GM12878 (cell line): ENCODE results near the gene OR51G2. TPM values are rescaled to one million over a fixed set of nuclear protein-coding genes. Genes with fewer than 3 reads are reported as not detected.

Experiments used
- ATAC-seq: fragments of 200-7000 bp; cut with Tn5 transposase; 3 replicates; pipeline ENCODE4 v1.9.1; 2020; ENCODE audit warnings: mild to moderate bottlenecking, moderate library complexity
- BruUV-seq: library from RNA; stranded (reverse); fragments of 400-500 nt; replicated peaks from 2 replicates; lab custom pipeline; 2021; lab: Mats Ljungman, UMichigan
- CTCF ChIA-PET: fragments of 300-600 bp; sonication (Branson Sonifier 250); formaldehyde crosslinking; extraction: SDS; loops from one replicate; lab custom pipeline; 2021; ENCODE audit warnings: inconsistent platforms; lab: Yijun Ruan, JAX
- POLR2A ChIA-PET: fragments of 350-600 bp; formaldehyde crosslinking; extraction: SDS; loops from one replicate; lab custom pipeline; 2021; ENCODE audit warnings: inconsistent platforms; lab: Charles Lee
- RAD21 ChIA-PET: fragments of 300-600 bp; sonication (Branson Sonifier 250); formaldehyde crosslinking; loops from one replicate; lab custom pipeline; 2023; ENCODE audit warnings: antibody characterized with exemption; ENCODE audit not compliant: unreplicated experiment; lab: Charles Lee
- SMC1A ChIA-PET: fragments of 300-600 bp; sonication (Branson Sonifier 250); formaldehyde crosslinking; loops from one replicate; lab custom pipeline; 2023; ENCODE audit not compliant: unreplicated experiment, uncharacterized antibody; lab: Charles Lee
- DNase-seq: peaks from one replicate; pipeline ENCODE4 v3.0.0-alpha.2; 2011; ENCODE audit warnings: low read depth, low spot score
- FAIRE-seq: peaks from 3 replicates; lab custom pipeline; 2011; peaks lifted over from hg19 to GRCh38; lab: Jason Lieb, UNC
- H2AFZ ChIP-seq: 2 replicates; pipeline ENCODE4 v1.6.0; 2011; ENCODE audit warnings: low read depth, low read length, control low read depth; ENCODE audit not compliant: control insufficient read depth
- H3K27ac ChIP-seq: 2 replicates; pipeline ENCODE4 v1.5.1; 2011; ENCODE audit warnings: control low read depth; ENCODE audit not compliant: control insufficient read depth, insufficient read depth
- H3K27me3 ChIP-seq, 2 experiments: replicated peaks in 1 of 2; 2 replicates each; pipeline versions ENCODE4 v1.6.0 to v1.6.1; 2011; ENCODE audit warnings: low read length in 1 of 2; ENCODE audit not compliant: control insufficient read depth in 2 of 2, insufficient read depth in 2 of 2
- H3K36me3 ChIP-seq, 2 experiments: 2 replicates each; pipeline ENCODE4 v1.5.1; 2011; ENCODE audit warnings: low read length in 1 of 2; ENCODE audit not compliant: control insufficient read depth in 2 of 2, insufficient read depth in 2 of 2
- H3K4me1 ChIP-seq: 2 replicates; pipeline ENCODE4 v1.6.1; 2011; ENCODE audit warnings: mild to moderate bottlenecking, low read length, moderate library complexity, mixed read lengths; ENCODE audit not compliant: control insufficient read depth, insufficient read depth
- H3K4me2 ChIP-seq: 2 replicates; pipeline ENCODE4 v1.6.0; 2011; ENCODE audit warnings: control low read depth; ENCODE audit not compliant: control insufficient read depth, insufficient read depth
- H3K4me3 ChIP-seq: fragments of 200-600 bp; sonication (generic); 2 replicates; pipeline ENCODE4 v1.5.1; 2016
- H3K79me2 ChIP-seq: 2 replicates; pipeline ENCODE4 v1.6.0; 2011; ENCODE audit warnings: low read length; ENCODE audit not compliant: control insufficient read depth, insufficient read depth
- H3K9ac ChIP-seq: 2 replicates; pipeline ENCODE4 v1.8.0; 2011; ENCODE audit warnings: low read length, control low read depth, mixed read lengths; ENCODE audit not compliant: control insufficient read depth, insufficient read depth
- H3K9me3 ChIP-seq: replicated peaks from 3 replicates; pipeline ENCODE4 v1.5.1; 2011; ENCODE audit warnings: mild to moderate bottlenecking, low read length; ENCODE audit not compliant: control insufficient read depth, insufficient read depth
- H4K20me1 ChIP-seq: 2 replicates; pipeline ENCODE4 v1.6.0; 2011; ENCODE audit not compliant: control insufficient read depth, insufficient read depth
- BACH1 ChIP-seq: fragments of 450-650 bp; IDR thresholded peaks from 2 replicates; pipeline ENCODE4 v1.6.1; 2017; ENCODE audit warnings: mild to moderate bottlenecking, borderline replicate concordance
- EED ChIP-seq: sonication (generic); IDR thresholded peaks from 2 replicates; pipeline ENCODE4 v1.6.1; 2016; ENCODE audit warnings: antibody characterized with exemption, low read depth
- EGR1 ChIP-seq, 2 experiments: IDR thresholded peaks; 1 replicate in 1 of 2; 2 replicates in 1 of 2; pipeline ENCODE4 v1.6.1; 2011 to 2012; ENCODE audit warnings: low read depth in 2 of 2, low read length in 2 of 2, borderline replicate concordance in 1 of 2, mild to moderate bottlenecking in 1 of 2, moderate library complexity in 1 of 2
- NRF1 ChIP-seq: conservative IDR thresholded peaks from 2 replicates; pipeline ENCODE4 v1.6.1; 2011; ENCODE audit warnings: mild to moderate bottlenecking, low read depth, low read length, improper control_type of control experiment
- PAX5 ChIP-seq: IDR thresholded peaks from 2 replicates; pipeline ENCODE4 v1.6.1; 2011; ENCODE audit warnings: low read depth, low read length, borderline replicate concordance
- ZNF384 ChIP-seq: IDR thresholded peaks from 2 replicates; pipeline ENCODE4 v1.6.1; 2012; ENCODE audit warnings: low read depth, mild to moderate bottlenecking, low read length, improper control_type of control experiment, borderline replicate concordance
- WGBS: methylation state at CpG from one replicate; pipeline ENCODE4 v1.1.6; 2016; ENCODE audit warnings: low lambda C conversion rate; ENCODE audit not compliant: insufficient replicate concordance, insufficient coverage; ENCODE audit errors: missing lambda C conversion rate; 5-methylcytosine and 5-hydroxymethylcytosine counted together
- in situ Hi-C: fragments of 300-500 bp; cut with MboI; formaldehyde crosslinking; loops from 9 replicates; pipeline ENCODE4 v1.14.3; 2018; ENCODE audit warnings: mixed read lengths
- intact Hi-C: fragments of 100-400 bp; cut with micrococcal nuclease; formaldehyde crosslinking; loops from one replicate; pipeline ENCODE4 v1.14.2; 2022; ENCODE audit not compliant: unreplicated experiment
- polyA plus RNA-seq, 11 experiments: library from polyadenylated mRNA; depleted of rRNA in 4 of 11; unstranded in 6 of 11; stranded (reverse) in 5 of 11; fragments of >200 nt; fragmentation: Nextera tagmentation in 4 of 11; fragmentation: Illumina TruSeq in 1 of 11; extraction: Ambion mirVana in 4 of 11; extraction: Trizol in 1 of 11; gene quantifications; 1 replicate in 1 of 11; 2 replicates in 10 of 11; pipeline versions ENCODE4 v1.2.1 to v1.2.3, GENCODE V29; 2011 to 2016; ENCODE audit warnings: inconsistent platforms in 2 of 11, missing spikeins in 2 of 11, low read depth in 1 of 11
- total RNA-seq, 4 experiments: library from RNA; depleted of rRNA in 3 of 4; stranded (reverse); fragments of >200 nt in 3 of 4; fragmentation: Illumina TruSeq in 1 of 4; extraction: Trizol in 1 of 4; gene quantifications; 2 replicates each; pipeline versions ENCODE4 v1.2.1 to v1.2.3, GENCODE V29; 2013 to 2021
- TF ChIP-seq, protein P1 (sequence below): fragments of 450-650 bp; IDR thresholded peaks from 2 replicates; pipeline ENCODE4 v1.6.1; 2017; ENCODE audit warnings: mild to moderate bottlenecking, moderate library complexity
- TF ChIP-seq, protein P2 (sequence below): IDR thresholded peaks from 2 replicates; pipeline ENCODE4 v1.6.1; 2012; ENCODE audit warnings: low read length, inconsistent platforms

Gene OR51G2
- total and polyA plus RNA-seq, 10 of the 15 experiments (the other 5 are each of a cell fraction or from before 2014, with no cell fraction given): not detected

DNA sequence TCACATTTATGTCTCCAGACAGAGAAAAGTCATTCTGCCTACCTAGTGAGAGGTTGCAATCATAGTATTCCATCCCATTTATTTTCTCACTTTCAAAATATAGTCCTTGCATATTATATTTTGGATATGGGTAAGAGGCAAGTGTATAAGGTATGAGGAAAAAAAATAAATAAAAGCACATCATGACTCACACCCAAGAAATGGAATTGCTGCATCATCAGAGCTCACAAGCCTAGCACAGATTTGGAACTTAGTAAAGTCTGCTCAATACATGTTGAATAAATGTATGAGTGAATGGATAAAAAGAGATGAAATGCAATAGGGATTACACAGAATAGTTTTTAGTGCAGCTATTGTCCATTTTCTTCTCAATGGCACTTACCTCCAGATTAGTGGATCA is 7.5 kb upstream of the OR51G2 start (continued):
- TF ChIP-seq, protein P1, sequence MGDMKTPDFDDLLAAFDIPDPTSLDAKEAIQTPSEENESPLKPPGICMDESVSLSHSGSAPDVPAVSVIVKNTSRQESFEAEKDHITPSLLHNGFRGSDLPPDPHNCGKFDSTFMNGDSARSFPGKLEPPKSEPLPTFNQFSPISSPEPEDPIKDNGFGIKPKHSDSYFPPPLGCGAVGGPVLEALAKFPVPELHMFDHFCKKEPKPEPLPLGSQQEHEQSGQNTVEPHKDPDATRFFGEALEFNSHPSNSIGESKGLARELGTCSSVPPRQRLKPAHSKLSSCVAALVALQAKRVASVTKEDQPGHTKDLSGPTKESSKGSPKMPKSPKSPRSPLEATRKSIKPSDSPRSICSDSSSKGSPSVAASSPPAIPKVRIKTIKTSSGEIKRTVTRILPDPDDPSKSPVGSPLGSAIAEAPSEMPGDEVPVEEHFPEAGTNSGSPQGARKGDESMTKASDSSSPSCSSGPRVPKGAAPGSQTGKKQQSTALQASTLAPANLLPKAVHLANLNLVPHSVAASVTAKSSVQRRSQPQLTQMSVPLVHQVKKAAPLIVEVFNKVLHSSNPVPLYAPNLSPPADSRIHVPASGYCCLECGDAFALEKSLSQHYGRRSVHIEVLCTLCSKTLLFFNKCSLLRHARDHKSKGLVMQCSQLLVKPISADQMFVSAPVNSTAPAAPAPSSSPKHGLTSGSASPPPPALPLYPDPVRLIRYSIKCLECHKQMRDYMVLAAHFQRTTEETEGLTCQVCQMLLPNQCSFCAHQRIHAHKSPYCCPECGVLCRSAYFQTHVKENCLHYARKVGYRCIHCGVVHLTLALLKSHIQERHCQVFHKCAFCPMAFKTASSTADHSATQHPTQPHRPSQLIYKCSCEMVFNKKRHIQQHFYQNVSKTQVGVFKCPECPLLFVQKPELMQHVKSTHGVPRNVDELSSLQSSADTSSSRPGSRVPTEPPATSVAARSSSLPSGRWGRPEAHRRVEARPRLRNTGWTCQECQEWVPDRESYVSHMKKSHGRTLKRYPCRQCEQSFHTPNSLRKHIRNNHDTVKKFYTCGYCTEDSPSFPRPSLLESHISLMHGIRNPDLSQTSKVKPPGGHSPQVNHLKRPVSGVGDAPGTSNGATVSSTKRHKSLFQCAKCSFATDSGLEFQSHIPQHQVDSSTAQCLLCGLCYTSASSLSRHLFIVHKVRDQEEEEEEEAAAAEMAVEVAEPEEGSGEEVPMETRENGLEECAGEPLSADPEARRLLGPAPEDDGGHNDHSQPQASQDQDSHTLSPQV: no peak
- TF ChIP-seq EGR1 (IDR thresholded peaks at IDR 0.05; ENCODE audit: borderline replicate concordance in 1 of 2, low read depth in 2 of 2, low read length in 2 of 2) (no peak), NRF1 (no peak), EED (no peak), ZNF384 (no peak), PAX5 (no peak)

DNA sequence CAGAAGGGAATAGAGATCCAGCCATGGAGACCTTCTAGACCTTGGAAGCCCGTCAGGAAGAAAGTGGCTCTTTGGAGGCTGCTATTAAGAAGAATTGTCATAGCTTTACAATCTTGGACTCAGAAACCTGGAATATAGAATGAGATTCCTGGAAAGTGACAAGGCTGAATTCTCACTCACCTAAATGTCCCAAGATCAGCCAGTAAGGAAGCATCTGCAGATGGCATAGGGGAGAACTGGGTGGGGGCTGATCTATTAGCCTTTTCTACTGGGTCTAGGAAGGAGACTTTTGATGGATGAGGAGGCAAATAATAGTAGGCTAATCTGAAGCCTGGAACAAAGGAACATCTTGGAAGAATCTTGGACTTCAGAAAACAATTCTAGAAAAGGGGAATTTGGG is 5.1 kb upstream of the OR51G2 start, which contains the start of gene OR51G1:
OR51G1 (minus strand) TSS at position 101 of the 400 bp plus-strand sequence; CDS start at position 101, 0 bp downstream.
- no peak within 1 kb of the TSS for H3K4me2 ChIP-seq
- CTCF ChIA-PET: no interaction called here
- no peak for FAIRE-seq
- TF ChIP-seq, protein P2, sequence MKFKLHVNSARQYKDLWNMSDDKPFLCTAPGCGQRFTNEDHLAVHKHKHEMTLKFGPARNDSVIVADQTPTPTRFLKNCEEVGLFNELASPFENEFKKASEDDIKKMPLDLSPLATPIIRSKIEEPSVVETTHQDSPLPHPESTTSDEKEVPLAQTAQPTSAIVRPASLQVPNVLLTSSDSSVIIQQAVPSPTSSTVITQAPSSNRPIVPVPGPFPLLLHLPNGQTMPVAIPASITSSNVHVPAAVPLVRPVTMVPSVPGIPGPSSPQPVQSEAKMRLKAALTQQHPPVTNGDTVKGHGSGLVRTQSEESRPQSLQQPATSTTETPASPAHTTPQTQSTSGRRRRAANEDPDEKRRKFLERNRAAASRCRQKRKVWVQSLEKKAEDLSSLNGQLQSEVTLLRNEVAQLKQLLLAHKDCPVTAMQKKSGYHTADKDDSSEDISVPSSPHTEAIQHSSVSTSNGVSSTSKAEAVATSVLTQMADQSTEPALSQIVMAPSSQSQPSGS: no peak
- TF ChIP-seq BACH1: no peak
- H4K20me1 ChIP-seq: no peaks in the 10 kb centered on the region
- 39% methylated on average over 1 of the region's 1 CpG for WGBS
- SMC1A ChIA-PET: no interaction called here
- no peaks in the 10 kb centered on the region for H3K9me3 ChIP-seq
- BruUV-seq: no TSS peak
- H3K79me2 ChIP-seq: no peaks in the 10 kb centered on the region
- H3K36me3 ChIP-seq: no peaks in the 10 kb centered on the region
- no peaks in the 10 kb centered on the region for H3K4me1 ChIP-seq
- DNase-seq: no peak
- intact Hi-C loops: no loop called here
- no peak within 1 kb of the TSS for H2AFZ ChIP-seq
- POLR2A ChIA-PET: no interaction called here
- in situ Hi-C loops: no loop called here
- H3K4me3 ChIP-seq: no peak within 1 kb of the TSS
- no peak for ATAC-seq
- H3K27ac ChIP-seq: no peak within 1 kb of the TSS
- RAD21 ChIA-PET: no interaction called here
- no peak within 1 kb of the TSS for H3K9ac ChIP-seq
- no peaks in the 10 kb centered on the region for H3K27me3 ChIP-seq
